Stimulated activated naive CD8-positive, alpha-beta T cell treated with anti-CD3 and anti-CD28 coated beads, Interleukin-15, amount 100 ng/mL, for 72 hours (primary cell): ENCODE measurements around the gene ARHGAP22.

ENCODE experiments used
- ATAC-seq: fragments of 150-1000 bp; cut with Tn5 transposase; 2 replicates; pipeline ENCODE4 v1.10.0; 2021; ENCODE audit warnings: mild to moderate bottlenecking, moderate library complexity
- DNase-seq, 2 donors: peaks; one replicate each; pipeline ENCODE4 v3.0.0; 2021 to 2022
- H3K27ac Mint-ChIP-seq, 2 donors: one replicate each; pipeline ENCODE4 v1.8.0; 2022; ENCODE audit warnings: mild to moderate bottlenecking in 2 of 2, mixed read lengths in 2 of 2, moderate library complexity in 2 of 2
- H3K27me3 Mint-ChIP-seq: one replicate; pipeline ENCODE4 v1.8.0; 2022; ENCODE audit warnings: mixed read lengths
- H3K4me1 Mint-ChIP-seq: one replicate; pipeline ENCODE4 v1.8.0; 2022; ENCODE audit warnings: mild to moderate bottlenecking, mixed read lengths
- H3K4me3 Mint-ChIP-seq, 2 donors: one replicate each; pipeline ENCODE4 v1.8.0; 2022; ENCODE audit warnings: mild to moderate bottlenecking in 2 of 2, mixed read lengths in 2 of 2, moderate library complexity in 1 of 2
- H3K9me3 Mint-ChIP-seq, 2 donors: one replicate each; pipeline ENCODE4 v1.8.0; 2022; ENCODE audit warnings: mixed read lengths in 2 of 2

Gene ARHGAP22

DNA sequence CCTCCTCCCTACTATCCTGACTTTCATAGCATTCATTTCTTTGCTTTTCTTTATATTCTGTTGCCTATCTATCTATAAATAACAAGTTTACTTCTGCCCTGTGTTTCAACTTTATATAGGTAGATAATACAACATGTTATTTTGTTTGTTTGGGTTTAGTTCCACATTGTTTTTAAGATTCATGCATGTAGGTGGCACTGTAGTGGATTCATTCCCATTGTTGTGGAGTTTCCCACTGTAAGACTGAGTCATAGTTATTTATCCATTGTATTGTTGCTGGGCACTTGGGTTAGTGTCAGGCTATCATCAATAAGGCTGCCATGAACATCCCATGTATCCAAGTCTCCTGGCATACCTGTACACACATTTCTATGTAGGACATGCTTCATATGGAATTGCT lies 127.7 kb downstream of the ARHGAP22 start:
- ATAC-seq (no peak), DNase-seq (no peak)
- Mint-ChIP-seq H3K4me3 (no peak overlapping the region), H3K4me1 (no peaks in the 10 kb centered on the region), H3K9me3 (no peaks in the 10 kb centered on the region), H3K27ac (no peak overlapping the region), H3K27me3 (peaks cover 24% of the 10 kb centered on the region)

GRCh38 chr10:48476279-48476982 lies 128.4 kb downstream of the ARHGAP22 start:
- DNase-seq = peak in 1 of 2 donors; percentile 1
- no peak for ATAC-seq
- H3K4me1 Mint-ChIP-seq = no peaks in the 10 kb centered on the region
- H3K27me3 Mint-ChIP-seq = peaks cover 24% of the 10 kb centered on the region
- no peaks in the 10 kb centered on the region for H3K9me3 Mint-ChIP-seq
- peak overlapping the region in 1 of 2 donors; percentile 14 for H3K27ac Mint-ChIP-seq
- no peak overlapping the region for H3K4me3 Mint-ChIP-seq

GRCh38 chr10:48475943-48476278 lies 129.0 kb downstream of the ARHGAP22 start:
- peaks cover 20% of the 10 kb centered on the region for H3K27me3 Mint-ChIP-seq
- no peak for ATAC-seq
- H3K4me3 Mint-ChIP-seq = no peak overlapping the region
- no peaks in the 10 kb centered on the region for H3K4me1 Mint-ChIP-seq
- peak in 1 of 2 donors; percentile 1 for DNase-seq
- no peaks in the 10 kb centered on the region for H3K9me3 Mint-ChIP-seq
- H3K27ac Mint-ChIP-seq = no peak overlapping the region

- Mint-ChIP-seq H3K4me3 (no peak overlapping the region), H3K9me3 (no peaks in the 10 kb centered on the region), H3K27me3 (peaks cover 14% of the 10 kb centered on the region), H3K4me1 (no peaks in the 10 kb centered on the region), H3K27ac (no peak overlapping the region)
- no peak for DNase-seq
- ATAC-seq = no peak
These were observed 130.0 kb downstream of the ARHGAP22 start for GRCh38 chr10:48474765-48475365.

DNA sequence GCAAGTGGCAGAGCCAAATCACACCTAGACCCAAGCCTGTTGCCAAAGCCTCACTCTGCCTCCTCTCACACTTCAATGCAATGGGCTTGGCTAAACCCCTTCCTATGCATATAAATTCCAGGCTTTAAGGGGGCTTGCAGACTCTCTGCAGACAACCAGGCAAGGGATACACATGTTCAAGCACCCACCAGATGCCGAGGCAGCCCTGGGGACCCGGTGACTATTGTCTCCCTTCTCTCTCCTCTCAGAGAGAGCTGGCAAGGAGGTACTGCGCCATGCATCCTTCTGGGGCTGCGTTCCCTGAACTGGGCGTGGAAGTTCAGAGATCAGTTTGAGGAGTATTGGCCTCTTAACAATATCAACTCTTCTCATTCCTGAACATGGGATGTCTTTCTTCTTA lies 131.2 kb downstream of the ARHGAP22 start:
- DNase-seq (peak in 1 of 2 donors; percentile 1), ATAC-seq (no peak)
- no peaks in the 10 kb centered on the region for H3K4me1 Mint-ChIP-seq
- H3K27ac Mint-ChIP-seq = no peak overlapping the region
- H3K9me3 Mint-ChIP-seq = no peaks in the 10 kb centered on the region
- no peak overlapping the region for H3K4me3 Mint-ChIP-seq
- peaks cover 6% of the 10 kb centered on the region for H3K27me3 Mint-ChIP-seq

GRCh38 chr10:48472501-48473069 lies 132.3 kb downstream of the ARHGAP22 start:
- no peaks in the 10 kb centered on the region for H3K4me1 Mint-ChIP-seq
- ATAC-seq (no peak), DNase-seq (peak in 1 of 2 donors; percentile 3)
- H3K9me3 Mint-ChIP-seq = no peaks in the 10 kb centered on the region
- H3K4me3 Mint-ChIP-seq = no peak overlapping the region
- no peak overlapping the region for H3K27ac Mint-ChIP-seq
- peaks cover 6% of the 10 kb centered on the region for H3K27me3 Mint-ChIP-seq

DNA sequence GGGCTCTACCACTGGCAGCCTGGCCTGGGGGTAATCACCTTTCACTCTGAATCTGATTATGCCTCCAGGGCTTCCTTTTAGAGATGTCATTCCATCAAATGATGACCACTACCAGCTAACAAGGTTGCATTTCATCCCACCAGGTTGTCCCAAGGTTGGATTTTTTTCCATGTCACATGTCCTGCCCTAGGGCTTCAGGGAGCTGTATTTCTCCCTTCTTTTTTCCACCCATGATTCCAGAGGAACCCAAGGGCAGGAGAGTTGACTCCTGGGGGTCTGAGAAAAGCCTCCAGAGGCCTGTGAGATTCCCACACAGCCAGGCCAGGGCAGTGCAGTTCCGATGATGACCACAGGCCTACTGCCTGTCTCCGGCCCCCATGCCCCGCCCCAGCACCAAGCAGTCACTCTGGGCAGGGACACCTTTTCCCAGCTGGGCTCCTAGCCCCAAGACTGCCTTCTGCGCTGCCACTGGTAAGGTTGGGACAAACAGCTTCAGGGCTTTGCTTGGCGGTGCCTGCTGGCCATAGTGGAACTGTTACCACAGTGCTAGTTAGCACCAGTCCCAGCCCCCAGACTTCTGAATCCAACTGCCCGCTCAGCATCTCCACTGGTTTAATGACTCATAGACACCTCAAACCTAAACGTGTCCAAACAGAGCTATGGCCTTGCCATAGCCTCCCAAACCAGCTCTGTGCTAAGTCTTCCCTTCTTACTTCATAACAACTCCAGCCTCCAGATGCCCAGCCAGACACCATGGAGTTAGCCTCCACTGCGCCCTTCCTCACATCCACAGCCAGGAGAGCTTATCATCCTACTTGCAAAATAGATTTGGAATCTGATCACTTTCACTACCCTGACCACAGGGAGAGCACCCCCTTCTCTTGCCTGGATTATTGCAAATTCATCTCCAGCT lies 133.7 kb downstream of the ARHGAP22 start:
- Mint-ChIP-seq H3K27ac (peak overlapping the region in 1 of 2 donors; percentile 72), H3K27me3 (peaks cover 5% of the 10 kb centered on the region), H3K4me1 (no peaks in the 10 kb centered on the region), H3K4me3 (no peak overlapping the region), H3K9me3 (no peaks in the 10 kb centered on the region)
- DNase-seq (peak in 1 of 2 donors; percentile 1), ATAC-seq (no peak)

GRCh38 chr10:48470115-48470892 lies 134.6 kb downstream of the ARHGAP22 start:
- H3K27me3 Mint-ChIP-seq = no peaks in the 10 kb centered on the region
- H3K27ac Mint-ChIP-seq = no peak overlapping the region
- no peaks in the 10 kb centered on the region for H3K4me1 Mint-ChIP-seq
- ATAC-seq (no peak), DNase-seq (peak in 1 of 2 donors; percentile 1)
- no peak overlapping the region for H3K4me3 Mint-ChIP-seq
- no peaks in the 10 kb centered on the region for H3K9me3 Mint-ChIP-seq

GRCh38 chr10:48469516-48470020 lies 135.3 kb downstream of the ARHGAP22 start:
- Mint-ChIP-seq H3K4me3 (no peak overlapping the region), H3K27ac (no peak overlapping the region), H3K27me3 (no peaks in the 10 kb centered on the region), H3K9me3 (no peaks in the 10 kb centered on the region), H3K4me1 (no peaks in the 10 kb centered on the region)
- peak in 1 of 2 donors; percentile 1 for DNase-seq
- ATAC-seq = no peak

DNA sequence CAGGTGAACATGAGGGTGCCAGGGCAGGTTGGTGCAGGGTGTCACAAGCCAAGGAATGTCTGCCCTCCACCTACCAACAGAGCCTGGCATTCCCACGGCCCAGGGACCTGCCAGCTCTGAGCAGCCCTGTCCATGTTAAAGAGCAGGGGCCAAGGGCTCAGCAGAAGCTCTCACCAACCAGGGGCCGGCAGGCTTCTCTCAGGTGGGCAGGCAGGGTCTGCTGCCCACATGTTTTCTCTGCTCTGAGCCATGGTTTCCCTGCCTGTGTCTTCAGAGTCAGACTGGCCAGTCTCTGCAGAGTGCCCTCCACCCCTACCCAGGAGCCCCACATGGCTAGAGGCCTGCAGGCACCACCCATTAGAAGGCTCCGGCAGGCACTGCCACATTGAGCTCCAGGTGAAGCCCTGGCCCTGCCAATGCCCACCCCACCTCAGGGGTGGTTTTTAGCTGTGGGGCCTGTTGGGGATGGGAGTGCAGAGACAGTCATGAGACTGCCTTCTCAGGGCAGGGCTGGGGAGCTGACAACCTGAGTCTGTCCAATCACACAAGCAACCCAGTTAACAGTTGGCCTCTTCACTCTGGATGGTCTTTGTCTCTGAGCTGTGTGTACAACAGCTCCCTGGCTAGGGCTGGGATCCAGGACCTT lies 135.9 kb downstream of the ARHGAP22 start:
- no peak overlapping the region for H3K4me3 Mint-ChIP-seq
- no peak for ATAC-seq
- no peaks in the 10 kb centered on the region for H3K9me3 Mint-ChIP-seq
- DNase-seq = peak in 1 of 2 donors; percentile 5
- H3K27ac Mint-ChIP-seq = no peak overlapping the region
- no peaks in the 10 kb centered on the region for H3K4me1 Mint-ChIP-seq
- no peaks in the 10 kb centered on the region for H3K27me3 Mint-ChIP-seq

GRCh38 chr10:48468130-48468790 lies 136.6 kb downstream of the ARHGAP22 start:
- Mint-ChIP-seq H3K27me3 (no peaks in the 10 kb centered on the region), H3K4me1 (no peaks in the 10 kb centered on the region), H3K27ac (no peak overlapping the region), H3K9me3 (no peaks in the 10 kb centered on the region), H3K4me3 (no peak overlapping the region)
- DNase-seq (peak in 1 of 2 donors; percentile 1), ATAC-seq (no peak)

DNA sequence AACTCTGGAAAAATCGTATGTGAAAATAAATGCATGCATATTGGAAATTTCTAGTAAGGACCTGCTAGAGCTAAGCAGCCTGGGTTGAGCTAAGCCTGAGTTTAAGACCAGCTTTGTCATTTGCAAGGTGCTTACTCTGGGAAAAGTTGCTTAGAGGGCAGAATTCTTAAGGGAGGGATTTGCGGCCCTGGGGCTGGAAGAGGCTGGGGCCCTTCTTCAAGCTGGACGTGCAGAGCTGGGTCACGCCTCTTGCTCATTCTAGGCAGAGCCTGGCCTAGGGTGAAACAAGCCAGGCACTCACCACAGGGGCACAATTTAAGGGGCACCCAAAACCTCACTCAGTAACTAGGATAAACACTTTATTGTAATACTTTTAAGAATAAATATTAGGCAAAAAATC lies 137.2 kb downstream of the ARHGAP22 start:
- H3K27me3 Mint-ChIP-seq = no peaks in the 10 kb centered on the region
- no peaks in the 10 kb centered on the region for H3K4me1 Mint-ChIP-seq
- ATAC-seq (no peak), DNase-seq (peak in 1 of 2 donors; percentile 1)
- H3K27ac Mint-ChIP-seq = no peak overlapping the region
- no peak overlapping the region for H3K4me3 Mint-ChIP-seq
- H3K9me3 Mint-ChIP-seq = no peaks in the 10 kb centered on the region

- DNase-seq = peak in 1 of 2 donors; percentile 3
- H3K4me1 Mint-ChIP-seq = no peaks in the 10 kb centered on the region
- no peak overlapping the region for H3K27ac Mint-ChIP-seq
- H3K9me3 Mint-ChIP-seq = no peaks in the 10 kb centered on the region
- no peaks in the 10 kb centered on the region for H3K27me3 Mint-ChIP-seq
- ATAC-seq = no peak
- no peak overlapping the region for H3K4me3 Mint-ChIP-seq
These were observed 138.1 kb downstream of the ARHGAP22 start for GRCh38 chr10:48466611-48467240.
